HG03558 (cell line): Measurements from ENCODE around the gene NUDT3.
"Not testable (repeated sequence)": the region's sequence is repeated elsewhere in the genome, so short reads cannot be mapped to it uniquely, and the experiment has no call there.

ENCODE experiments used
- ATAC-seq: cut with Tn5 transposase; IDR thresholded peaks from one replicate; pipeline ENCODE4 v1.9.1; 2021; ENCODE audit warnings: moderate number of reproducible peaks; ENCODE audit not compliant: unreplicated experiment; ENCODE audit errors: extremely low read depth

The NUDT3 gene

GRCh38 chr6:34393966-34394305 lies 1.5 kb upstream of the NUDT3 start:
- no peak for ATAC-seq

DNA sequence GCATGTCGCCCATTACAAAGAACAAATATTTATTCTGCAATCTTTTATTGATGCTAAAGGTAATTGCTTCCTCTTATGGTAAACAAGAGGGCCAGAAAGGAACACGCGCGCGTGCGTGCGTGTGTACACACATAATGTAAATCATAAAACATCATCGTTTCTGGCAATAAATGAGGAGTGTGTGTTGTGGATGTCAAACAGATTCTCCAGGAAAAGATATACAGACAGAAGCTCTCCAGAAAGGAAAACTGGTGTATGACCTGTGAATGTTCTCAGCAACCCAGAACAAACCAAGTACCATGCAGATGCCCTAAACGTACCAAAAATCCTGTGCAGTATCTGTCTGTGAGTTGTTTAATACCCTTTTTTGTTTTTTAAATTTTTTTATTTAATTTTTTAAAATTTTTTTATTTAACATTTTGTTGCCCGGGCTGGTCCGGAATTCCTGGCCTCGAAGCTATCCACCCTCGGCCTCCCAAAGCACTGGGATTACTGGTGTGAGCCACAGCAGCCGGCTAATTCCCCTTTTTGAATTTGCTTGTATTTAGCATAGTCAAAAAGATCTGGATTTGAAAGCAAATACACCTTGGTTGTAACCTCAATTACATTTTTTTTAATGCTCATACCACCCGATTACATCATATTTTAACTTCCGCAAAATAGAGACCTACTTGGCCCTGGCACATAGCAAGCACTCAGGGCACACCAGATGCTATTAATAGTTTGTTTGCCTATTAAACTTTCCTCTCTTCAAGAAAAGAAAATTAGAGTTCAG lies 909 bp upstream of the NUDT3 start:
- no peak for ATAC-seq

- no peak for ATAC-seq
These were observed 528 bp downstream of the NUDT3 start for GRCh38 chr6:34391786-34392496.

DNA sequence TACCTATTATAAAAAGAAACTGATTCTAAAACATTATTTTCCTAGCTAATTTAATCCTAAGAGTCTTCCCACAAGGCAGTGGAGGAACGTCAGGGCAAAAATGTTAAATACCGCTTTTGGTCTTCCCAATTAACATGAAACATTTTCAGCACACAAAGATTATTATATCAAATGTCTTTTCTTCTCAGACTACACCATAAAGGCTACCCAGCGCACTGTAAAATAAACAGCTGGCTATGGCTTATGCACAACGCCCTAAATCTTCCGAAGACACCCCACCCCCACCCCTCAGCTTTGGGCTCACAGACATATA lies 1.0 kb downstream of the NUDT3 start:
- ATAC-seq = no peak

DNA sequence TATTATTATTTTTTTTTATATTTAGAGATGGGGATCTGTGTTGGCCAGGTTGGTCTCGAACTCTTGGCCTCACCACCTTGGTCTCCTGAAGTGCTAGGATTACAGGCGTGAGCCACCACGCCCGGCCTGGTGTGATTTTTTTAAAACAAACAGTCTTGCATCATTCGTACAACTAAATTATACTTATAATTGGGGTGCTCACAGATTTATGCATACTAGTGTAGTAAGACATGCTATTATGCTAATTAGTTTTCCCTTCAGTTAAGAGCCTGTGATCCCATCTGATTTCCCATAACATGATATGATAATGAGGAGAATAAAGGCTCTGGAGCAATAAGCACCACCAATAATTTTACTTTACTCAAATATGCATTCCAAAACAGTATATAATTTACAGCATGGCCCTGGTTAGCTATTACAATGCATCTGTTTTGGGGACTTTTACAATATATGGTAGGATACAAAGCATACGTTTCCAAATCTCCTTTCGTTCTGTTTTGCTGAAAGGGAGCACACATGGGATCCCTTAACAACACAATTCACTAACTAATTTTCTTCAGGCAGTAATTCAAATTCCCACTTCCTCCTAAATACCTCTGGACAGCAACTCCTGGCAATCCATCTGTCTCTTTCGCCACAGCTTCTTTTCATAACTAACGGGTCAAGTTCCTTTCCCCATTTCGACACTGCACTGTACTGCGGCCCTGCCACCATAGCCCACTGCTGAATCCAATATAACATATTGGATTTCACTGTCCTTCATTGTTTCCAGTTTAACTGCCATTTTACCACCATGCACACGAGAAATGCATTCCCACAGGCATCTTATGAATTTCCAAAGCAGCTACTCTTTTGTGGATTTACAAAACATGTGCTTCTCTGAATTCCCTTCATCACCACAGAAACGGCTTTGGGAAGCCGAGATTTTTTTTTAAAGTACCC lies 1.7 kb downstream of the NUDT3 start:
- no peak for ATAC-seq

- ATAC-seq = no peak
These were observed 3.4 kb downstream of the NUDT3 start for GRCh38 chr6:34389034-34389433.

DNA sequence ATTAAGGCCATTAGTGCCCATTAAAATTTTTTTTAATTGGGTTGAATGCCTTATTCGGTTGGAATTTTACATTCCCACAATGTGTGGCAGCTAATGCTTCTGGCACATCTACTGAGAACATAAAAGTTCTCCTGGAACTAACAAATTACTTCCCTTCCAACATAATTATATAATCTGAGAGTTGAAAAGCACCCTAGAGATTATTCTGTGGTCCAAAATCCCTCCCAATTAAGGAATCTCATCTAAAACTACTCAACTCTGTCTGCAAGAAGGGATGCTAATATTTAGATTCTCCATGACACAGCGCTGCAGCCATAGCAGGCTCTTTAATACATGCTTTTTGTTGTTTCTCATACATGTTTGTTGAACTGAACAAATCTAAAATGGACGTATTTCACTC lies 4.0 kb downstream of the NUDT3 start:
- ATAC-seq = no peak

DNA sequence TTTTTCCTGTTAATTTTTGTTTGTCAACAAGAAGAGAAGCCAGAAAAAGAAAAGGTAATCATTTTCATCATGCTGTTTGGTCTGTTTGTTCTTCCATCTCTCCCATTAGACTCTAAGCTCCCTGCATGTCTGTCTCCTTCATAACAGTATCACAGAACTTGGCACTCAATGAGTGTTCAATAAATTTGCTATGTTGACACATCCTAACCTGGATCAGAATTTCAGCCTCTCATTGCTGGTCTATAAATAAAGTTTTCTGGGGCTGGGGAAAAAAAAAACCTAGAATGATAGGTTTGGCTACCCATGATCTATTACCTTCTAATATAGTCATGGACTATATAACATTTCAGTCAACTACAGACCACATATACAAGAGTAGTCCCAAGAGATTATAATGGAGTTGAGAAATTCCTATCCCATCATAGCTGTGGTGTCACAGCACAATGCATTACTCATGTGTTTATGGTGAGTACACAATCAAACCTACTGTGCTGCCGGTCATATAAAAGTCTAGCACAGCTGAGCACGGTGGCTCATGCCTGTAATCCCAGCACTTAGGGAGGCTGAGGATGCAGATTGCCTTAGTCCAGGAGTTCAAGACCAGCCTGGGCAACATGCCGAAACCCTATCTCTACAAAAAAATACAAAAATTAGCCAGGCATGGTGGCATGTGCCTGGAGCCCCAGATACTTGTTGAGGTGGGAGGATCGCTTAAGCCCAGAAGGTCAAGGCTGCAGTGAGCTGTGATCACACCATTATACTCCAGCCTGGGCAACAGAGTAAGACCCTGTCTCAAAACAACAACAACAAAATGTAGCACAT lies 5.9 kb downstream of the NUDT3 start:
- no peak for ATAC-seq

DNA sequence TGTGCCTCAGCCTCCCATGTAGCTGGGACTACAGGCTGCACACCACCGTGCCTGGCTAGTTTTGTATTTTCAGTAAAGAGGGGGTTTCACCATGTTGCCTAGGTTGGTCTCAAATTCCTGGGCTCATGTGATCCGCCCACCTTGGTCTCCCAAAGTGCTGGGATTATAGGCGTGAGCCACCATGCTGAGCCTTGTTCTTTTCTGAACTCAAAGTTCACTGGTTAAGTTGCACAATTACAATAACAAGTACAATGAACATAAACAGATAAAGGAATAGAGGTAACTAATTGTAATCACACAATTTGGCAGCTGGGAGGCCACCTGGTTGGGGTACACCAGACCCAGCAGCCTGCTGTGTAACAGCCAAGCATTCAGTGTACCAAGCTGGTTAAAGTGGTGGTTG lies 6.7 kb downstream of the NUDT3 start:
- no peak for ATAC-seq

- no peak for ATAC-seq
These were observed 7.9 kb downstream of the NUDT3 start for GRCh38 chr6:34384321-34385153.

DNA sequence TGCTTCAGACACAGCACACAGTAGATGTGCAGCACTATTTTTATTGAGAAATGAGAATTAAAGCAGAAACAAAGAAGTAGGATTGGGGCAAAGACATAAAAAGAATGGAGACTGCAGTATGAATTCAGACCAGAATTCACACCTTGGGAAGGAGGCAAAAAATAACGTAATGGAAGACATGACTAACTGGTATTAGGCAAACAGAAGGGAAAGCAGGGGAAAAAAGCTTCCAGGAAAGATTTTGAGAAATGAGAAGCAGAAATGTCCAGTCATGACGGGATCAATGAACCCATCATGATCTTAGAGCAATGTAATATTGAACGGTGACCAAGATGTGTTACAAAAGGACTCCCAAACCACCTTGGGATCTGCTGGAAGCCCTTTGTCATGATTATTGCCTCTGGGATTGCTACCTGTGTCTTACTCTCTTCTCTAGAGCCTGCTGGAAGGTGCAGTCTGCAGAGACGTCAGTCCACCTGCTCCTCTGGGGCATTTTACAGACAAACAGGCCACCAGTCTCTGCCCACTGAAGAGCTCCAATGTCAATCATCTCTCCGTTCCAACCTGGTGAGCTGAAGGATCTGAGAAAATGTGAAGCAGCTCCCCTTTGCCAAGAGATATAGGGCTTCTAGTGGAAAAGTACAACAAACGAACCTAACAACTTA lies 8.7 kb downstream of the NUDT3 start:
- no peak for ATAC-seq

DNA sequence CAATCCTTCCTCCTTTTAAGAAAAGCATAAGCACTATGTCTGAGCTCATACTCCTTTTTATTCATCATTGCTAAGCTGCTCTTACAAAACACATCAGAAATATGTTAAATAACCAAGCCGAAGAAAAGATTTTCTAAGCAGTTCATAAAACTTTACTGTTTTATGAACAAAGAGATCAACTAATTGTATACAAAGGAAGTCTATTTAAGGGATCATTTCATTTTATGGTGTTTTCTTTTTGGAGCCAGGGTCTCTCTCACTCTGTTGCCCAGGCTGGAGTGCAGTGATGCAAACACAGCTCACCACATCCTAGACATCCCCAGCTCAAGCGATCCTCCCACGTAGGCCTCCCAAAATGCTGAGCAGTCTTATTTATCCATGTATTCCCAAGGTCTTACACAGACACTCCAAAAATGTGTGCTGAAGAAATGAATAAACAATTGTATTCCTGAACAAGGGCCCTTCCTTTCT lies 9.3 kb downstream of the NUDT3 start:
- ATAC-seq = no peak

GRCh38 chr6:34381081-34381480 lies 11.4 kb downstream of the NUDT3 start:
- ATAC-seq = no peak

DNA sequence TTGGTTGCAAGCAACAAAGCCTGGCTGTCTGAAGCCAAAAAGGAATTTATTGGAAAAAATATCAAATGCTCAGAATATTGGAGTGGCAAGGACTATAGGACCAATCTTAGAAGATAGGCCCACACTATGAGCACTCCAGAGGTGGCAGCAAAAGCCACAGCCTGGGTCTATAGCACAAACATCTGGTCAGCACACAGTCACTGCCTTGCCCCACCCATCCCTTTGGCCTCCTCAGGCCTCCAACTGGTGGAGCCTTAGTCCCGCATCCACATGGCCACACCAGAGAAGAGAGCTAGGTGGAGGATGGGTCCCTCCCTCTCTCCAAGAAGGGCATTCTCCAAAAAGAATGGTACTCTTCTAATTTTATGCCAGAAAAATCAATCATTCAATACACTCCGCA lies 14.0 kb downstream of the NUDT3 start:
- ATAC-seq = no peak

DNA sequence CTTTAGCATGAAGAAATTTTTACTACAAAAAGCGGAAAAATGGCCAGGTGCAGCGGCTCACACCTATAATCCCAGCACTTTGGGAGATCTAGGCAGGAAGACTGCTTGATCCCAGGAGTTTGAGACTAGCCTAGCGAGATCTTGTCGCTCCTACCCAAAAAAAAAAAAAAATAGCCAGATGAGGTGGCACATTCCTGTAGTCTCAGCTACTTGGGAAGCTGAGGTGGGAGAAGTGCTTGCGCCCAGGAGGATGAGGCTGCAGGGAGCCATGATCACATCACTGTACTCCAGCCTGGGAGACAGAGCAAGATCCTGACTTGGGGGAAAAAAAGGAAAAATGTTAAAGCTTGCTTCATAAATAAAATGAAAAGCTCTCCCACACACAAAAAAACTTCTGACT lies 14.5 kb downstream of the NUDT3 start:
- no peak for ATAC-seq

DNA sequence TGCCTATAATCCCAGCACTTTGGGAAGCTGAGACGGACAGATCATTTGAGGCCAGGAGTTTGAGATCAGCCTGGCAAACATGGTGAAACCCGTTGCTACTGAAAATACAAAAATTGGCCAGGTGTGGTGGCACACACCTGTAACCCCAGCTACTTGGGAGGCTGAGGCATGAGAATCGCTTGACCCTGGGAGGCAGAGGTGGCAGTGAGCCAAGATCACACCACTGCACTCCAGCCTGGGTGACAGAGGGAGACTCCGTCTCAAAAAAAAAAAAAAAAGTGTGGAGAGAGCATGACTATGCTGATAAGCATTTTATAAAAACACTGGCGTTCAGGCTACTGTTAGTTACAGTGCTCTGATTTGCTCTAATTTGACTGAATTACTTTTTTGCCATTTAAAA lies 14.9 kb downstream of the NUDT3 start:
- not testable (repeated sequence) for ATAC-seq

DNA sequence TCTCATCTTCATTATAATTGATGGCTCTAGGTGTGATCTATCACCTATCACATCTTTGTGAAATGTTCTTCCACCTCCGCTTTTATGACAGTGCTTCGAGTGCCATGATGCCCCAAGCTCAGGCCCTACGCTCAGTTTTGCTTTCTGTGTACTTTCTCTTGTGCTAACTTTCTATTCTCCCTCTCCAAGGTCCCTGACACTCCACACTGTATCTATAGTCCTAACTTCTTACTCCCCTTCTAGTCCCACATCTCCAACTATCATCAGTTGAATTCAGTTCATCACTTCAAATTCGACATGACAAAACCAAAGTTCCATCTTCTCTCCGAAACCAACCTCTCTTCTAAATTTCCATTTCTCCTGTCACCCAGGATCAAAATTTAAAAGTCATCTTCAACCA lies 16.6 kb downstream of the NUDT3 start:
- ATAC-seq = no peak

- no peak for ATAC-seq
These were observed 18.0 kb downstream of the NUDT3 start for GRCh38 chr6:34374508-34374907.

DNA sequence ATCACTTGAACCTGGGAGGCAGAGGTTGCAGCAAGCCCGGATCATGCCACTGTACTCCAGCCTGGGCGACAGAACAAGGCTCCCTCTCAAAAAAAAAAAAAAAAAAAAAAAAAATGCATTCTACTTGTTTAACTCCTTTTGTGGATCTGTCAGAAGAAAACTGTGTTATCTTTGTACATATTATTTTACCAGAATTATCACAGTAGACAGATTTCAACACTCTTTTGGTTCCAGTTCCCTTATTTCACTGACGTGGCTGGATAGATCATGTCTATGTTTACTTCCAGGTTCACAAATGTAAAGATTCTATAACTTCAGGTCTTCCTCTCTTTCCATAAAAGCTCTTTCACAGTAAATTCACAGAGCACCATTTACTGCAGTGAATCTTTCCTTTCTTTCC lies 18.4 kb downstream of the NUDT3 start:
- no peak for ATAC-seq
